IMR-90 (cell line): ENCODE results near the gene BCAR1. TPM values are rescaled to one million over a fixed set of nuclear protein-coding genes. Genes with fewer than 3 reads are reported as not detected.

Source experiments
- ATAC-seq: fragments of 200-7000 bp; cut with Tn5 transposase; 2 replicates; pipeline ENCODE4 v1.9.1; 2020; ENCODE audit warnings: low read depth, mild to moderate bottlenecking, moderate library complexity
- BruUV-seq: library from RNA; stranded (reverse); fragments of 400-500 nt; replicated peaks from 2 replicates; lab custom pipeline; 2021; lab: Mats Ljungman, UMichigan
- CTCF ChIA-PET: fragments of 300-600 bp; formaldehyde crosslinking; extraction: SDS; loops from one replicate; lab custom pipeline; 2021; ENCODE audit warnings: antibody characterized with exemption; lab: Yijun Ruan, JAX
- POLR2A ChIA-PET: fragments of 300-600 bp; sonication (Branson Sonifier 250); formaldehyde crosslinking; loops from one replicate; lab custom pipeline; 2022; ENCODE audit warnings: antibody characterized with exemption; ENCODE audit not compliant: unreplicated experiment; lab: Charles Lee
- DNase-seq: peaks from one replicate; pipeline ENCODE4 v3.0.0; 2013
- H2AFZ ChIP-seq: replicated peaks from 2 replicates; pipeline ENCODE3; 2013; ENCODE audit warnings: low read length, mild to moderate bottlenecking; ENCODE audit not compliant: poor library complexity
- H2AK5ac ChIP-seq: 2 replicates; pipeline ENCODE4 v1.6.1; 2013; ENCODE audit warnings: low read depth, low read length, inconsistent platforms
- H2AK9ac ChIP-seq: replicated peaks from 2 replicates; pipeline ENCODE3; 2013; ENCODE audit warnings: mild to moderate bottlenecking, low read depth, low read length, moderate library complexity; ENCODE audit not compliant: poor library complexity
- H2BK120ac ChIP-seq: 2 replicates; pipeline ENCODE4 v1.6.1; 2013; ENCODE audit warnings: low read depth, low read length, inconsistent platforms
- H2BK15ac ChIP-seq: 3 replicates; pipeline ENCODE4 v1.6.1; 2013; ENCODE audit warnings: low read depth, low read length, inconsistent platforms
- H2BK20ac ChIP-seq: 2 replicates; pipeline ENCODE4 v1.6.1; 2013; ENCODE audit warnings: low read depth, mild to moderate bottlenecking, inconsistent platforms, low read length, moderate library complexity
- H2BK5ac ChIP-seq: 2 replicates; pipeline ENCODE4 v1.6.1; 2013; ENCODE audit warnings: mild to moderate bottlenecking, low read depth, low read length, inconsistent platforms; ENCODE audit not compliant: poor library complexity, severe bottlenecking
- H3K14ac ChIP-seq: replicated peaks from 2 replicates; pipeline ENCODE4 v1.6.1; 2013; ENCODE audit warnings: low read depth, low read length, inconsistent platforms
- H3K18ac ChIP-seq: 2 replicates; pipeline ENCODE4 v1.6.1; 2013; ENCODE audit warnings: low read depth, low read length, control low read depth
- H3K23ac ChIP-seq: 2 replicates; pipeline ENCODE4 v1.6.1; 2013; ENCODE audit warnings: low read depth, low read length, inconsistent platforms
- H3K27ac ChIP-seq: 2 replicates; pipeline ENCODE4 v1.5.1; 2013; ENCODE audit warnings: mild to moderate bottlenecking, control low read depth, low read length; ENCODE audit not compliant: insufficient read depth
- H3K27me3 ChIP-seq: 2 replicates; pipeline ENCODE4 v1.6.1; 2013; ENCODE audit warnings: low read length; ENCODE audit not compliant: control insufficient read depth, insufficient read depth
- H3K36me3 ChIP-seq: 2 replicates; pipeline ENCODE4 v1.6.1; 2013; ENCODE audit warnings: low read length, mixed read lengths; ENCODE audit not compliant: control insufficient read depth, insufficient read depth
- H3K4ac ChIP-seq: 2 replicates; pipeline ENCODE4 v1.6.1; 2013; ENCODE audit warnings: low read depth, low read length, inconsistent platforms
- H3K4me1 ChIP-seq: 2 replicates; pipeline ENCODE4 v1.6.1; 2013; ENCODE audit warnings: low read length, mixed read lengths; ENCODE audit not compliant: control insufficient read depth, insufficient read depth
- H3K4me2 ChIP-seq: 2 replicates; pipeline ENCODE4 v1.6.1; 2013; ENCODE audit warnings: low read depth, mild to moderate bottlenecking, control low read depth, low read length, moderate library complexity
- H3K4me3 ChIP-seq: 2 replicates; pipeline ENCODE4 v1.5.1; 2013; ENCODE audit warnings: low read depth, mild to moderate bottlenecking, control low read depth, low read length, moderate library complexity; ENCODE audit not compliant: insufficient read depth
- H3K56ac ChIP-seq: 2 replicates; pipeline ENCODE4 v1.6.1; 2013; ENCODE audit warnings: low read length, inconsistent platforms; ENCODE audit not compliant: insufficient read depth; ENCODE audit errors: extremely low read depth
- H3K79me1 ChIP-seq, 2 experiments: 2 replicates each; pipeline ENCODE4 v1.6.1; 2013; ENCODE audit warnings: low read length in 2 of 2, inconsistent platforms in 1 of 2, low read depth in 1 of 2
- H3K9ac ChIP-seq: 2 replicates; pipeline ENCODE4 v1.6.1; 2013; ENCODE audit warnings: low read depth, low read length, control low read depth
- H3K9me1 ChIP-seq: 2 replicates; pipeline ENCODE4 v1.6.1; 2013; ENCODE audit warnings: low read length, inconsistent platforms; ENCODE audit not compliant: insufficient read depth
- H3K9me3 ChIP-seq: 2 replicates; pipeline ENCODE4 v1.6.1; 2013; ENCODE audit warnings: low read length; ENCODE audit not compliant: control insufficient read depth, insufficient read depth
- H4K20me1 ChIP-seq: 2 replicates; pipeline ENCODE4 v1.6.1; 2013; ENCODE audit warnings: low read length, inconsistent platforms; ENCODE audit not compliant: insufficient read depth
- H4K5ac ChIP-seq: 2 replicates; pipeline ENCODE4 v1.6.1; 2013; ENCODE audit warnings: mild to moderate bottlenecking, low read depth, low read length, control low read depth
- H4K8ac ChIP-seq, 2 experiments: 2 replicates each; pipeline ENCODE4 v1.6.1; 2013; ENCODE audit warnings: low read depth in 2 of 2, low read length in 2 of 2, control low read depth in 1 of 2, inconsistent platforms in 1 of 2
- H4K91ac ChIP-seq: 2 replicates; pipeline ENCODE4 v1.6.1; 2013; ENCODE audit warnings: low read depth, low read length, inconsistent platforms; ENCODE audit not compliant: insufficient read depth
- BHLHE40 ChIP-seq: fragments of 150-350 bp; IDR thresholded peaks from 2 replicates; pipeline ENCODE4 v1.6.1; 2016; ENCODE audit warnings: mild to moderate bottlenecking, low read depth, low read length
- CEBPB ChIP-seq: IDR thresholded peaks from 2 replicates; pipeline ENCODE4 v1.6.1; 2012; ENCODE audit warnings: low read depth, low read length, improper control_type of control experiment
- CHD1 ChIP-seq: IDR thresholded peaks from 2 replicates; pipeline ENCODE4 v1.6.1; 2012; ENCODE audit warnings: low read depth, low read length, improper control_type of control experiment
- FOS ChIP-seq: fragments of 150-350 bp; IDR thresholded peaks from 2 replicates; pipeline ENCODE4 v1.6.1; 2016; ENCODE audit warnings: low read depth, low read length
- MAFK ChIP-seq: IDR thresholded peaks from 2 replicates; pipeline ENCODE4 v1.6.1; 2012; ENCODE audit warnings: low read depth, low read length, improper control_type of control experiment
- MAZ ChIP-seq: IDR thresholded peaks from 2 replicates; pipeline ENCODE4 v1.6.1; 2012; ENCODE audit warnings: low read depth, mild to moderate bottlenecking, low read length, improper control_type of control experiment, moderate library complexity, borderline replicate concordance
- MXI1 ChIP-seq: IDR thresholded peaks from 2 replicates; pipeline ENCODE4 v1.6.1; 2012; ENCODE audit warnings: low read depth, mild to moderate bottlenecking, low read length, moderate library complexity, borderline replicate concordance
- NFE2L2 ChIP-seq: fragments of 150-350 bp; IDR thresholded peaks from 2 replicates; pipeline ENCODE4 v1.6.1; 2016; ENCODE audit warnings: low read depth, mild to moderate bottlenecking, low read length
- POLR2A ChIP-seq: IDR thresholded peaks from 2 replicates; pipeline ENCODE4 v1.6.1; 2012; ENCODE audit warnings: mild to moderate bottlenecking, low read depth, low read length
- RAD21 ChIP-seq: IDR thresholded peaks from 2 replicates; pipeline ENCODE4 v1.6.1; 2012; ENCODE audit warnings: low read length, improper control_type of control experiment
- RCOR1 ChIP-seq: IDR thresholded peaks from 2 replicates; pipeline ENCODE4 v1.6.1; 2012; ENCODE audit warnings: mild to moderate bottlenecking, low read length, improper control_type of control experiment; ENCODE audit not compliant: insufficient replicate concordance
- RFX5 ChIP-seq: IDR thresholded peaks from 2 replicates; pipeline ENCODE4 v1.8.0; 2012; ENCODE audit warnings: low read depth, mild to moderate bottlenecking, low read length, moderate library complexity
- SMC3 ChIP-seq: fragments of 150-350 bp; IDR thresholded peaks from 2 replicates; pipeline ENCODE4 v1.6.1; 2016; ENCODE audit warnings: low read depth, mild to moderate bottlenecking, antibody characterized with exemption, low read length, moderate library complexity
- dilution Hi-C: fragments of 300-500 bp; cut with HindIII; formaldehyde crosslinking; loops from one replicate; pipeline ENCODE4 v1.14.3; 2018; ENCODE audit warnings: low sequenced_read_pairs; ENCODE audit not compliant: unreplicated experiment
- in situ Hi-C: fragments of 300-500 bp; cut with MboI; formaldehyde crosslinking; loops from 3 replicates; pipeline ENCODE4 v1.14.3; 2019; ENCODE audit warnings: low sequenced_read_pairs, inconsistent platforms, mixed read lengths
- intact Hi-C: fragments of 100-400 bp; cut with micrococcal nuclease; formaldehyde crosslinking; loops from 2 replicates; pipeline ENCODE4 v1.10.0; 2022
- polyA plus RNA-seq, 3 experiments: library from polyadenylated mRNA; depleted of rRNA; stranded (reverse); fragments of >200 nt; gene quantifications; 2 replicates each; pipeline ENCODE4 v1.2.3, GENCODE V29; 2012; ENCODE audit warnings: low replicate concordance in 1 of 3
- total RNA-seq: library from RNA; depleted of rRNA; stranded (reverse); fragments of >200 nt; gene quantifications from 2 replicates; pipeline ENCODE4 v1.2.3, GENCODE V29; 2012
- TF ChIP-seq, protein P1 (sequence below): conservative IDR thresholded peaks from 2 replicates; pipeline ENCODE4 v1.5.1; 2012; ENCODE audit warnings: mild to moderate bottlenecking, low read depth, low read length, improper control_type of control experiment
- TF ChIP-seq, protein P2 (sequence below): fragments of 150-350 bp; IDR thresholded peaks from 2 replicates; pipeline ENCODE4 v1.6.1; 2017; ENCODE audit warnings: mild to moderate bottlenecking, antibody characterized with exemption, low read length, low read depth
- TF ChIP-seq, protein P3 (sequence below): fragments of 150-350 bp; IDR thresholded peaks from 2 replicates; pipeline ENCODE4 v1.6.1; 2016; ENCODE audit warnings: low read depth, mild to moderate bottlenecking, low read length, moderate library complexity, borderline replicate concordance

Gene BCAR1
- total and polyA plus RNA-seq, 2 of the 4 experiments (the other 2 are of a cell fraction) = 18.1 to 99.4 TPM

- Histone ChIP-seq H2AFZ (no peak overlapping the region), H3K56ac (no peak overlapping the region), H3K79me1 (no peaks in the 10 kb centered on the region; a peak in 1 of 4 replicates), H4K8ac (no peak overlapping the region), H3K9me3 (no peaks in the 10 kb centered on the region), H3K27ac (no peak overlapping the region), H4K5ac (no peak overlapping the region), H3K9ac (no peak overlapping the region), H2BK20ac (no peak overlapping the region), H2AK5ac (no peak overlapping the region; the same call in 1 of the 2 replicates), H3K4me1 (0 out of 2 replicates have a peak, but pooled peaks cover 1% of the 10 kb centered on the region), H4K20me1 (no peaks in the 10 kb centered on the region), H3K14ac (no peak overlapping the region), H3K27me3 (no peaks in the 10 kb centered on the region), H3K4ac (no peak overlapping the region), H3K36me3 (peaks cover 14% of the 10 kb centered on the region), H3K4me2 (no peak overlapping the region), H3K9me1 (peaks cover 13% of the 10 kb centered on the region), H2BK120ac (no peak overlapping the region), H2AK9ac (no peak overlapping the region), H3K4me3 (no peak overlapping the region), H3K18ac (no peak overlapping the region), H2BK15ac (no peak overlapping the region), H3K23ac (no peak overlapping the region), H4K91ac (no peak overlapping the region), H2BK5ac (no peak overlapping the region)
- POLR2A ChIA-PET = no interaction called here
- dilution Hi-C loops (no loop called here), intact Hi-C loops (no loop called here), in situ Hi-C loops (no loop called here)
- CTCF ChIA-PET = no interaction called here
- ATAC-seq = no peak
- no TSS peak for BruUV-seq
- no peak for TF ChIP-seq POLR2A
- TF ChIP-seq, protein P1, sequence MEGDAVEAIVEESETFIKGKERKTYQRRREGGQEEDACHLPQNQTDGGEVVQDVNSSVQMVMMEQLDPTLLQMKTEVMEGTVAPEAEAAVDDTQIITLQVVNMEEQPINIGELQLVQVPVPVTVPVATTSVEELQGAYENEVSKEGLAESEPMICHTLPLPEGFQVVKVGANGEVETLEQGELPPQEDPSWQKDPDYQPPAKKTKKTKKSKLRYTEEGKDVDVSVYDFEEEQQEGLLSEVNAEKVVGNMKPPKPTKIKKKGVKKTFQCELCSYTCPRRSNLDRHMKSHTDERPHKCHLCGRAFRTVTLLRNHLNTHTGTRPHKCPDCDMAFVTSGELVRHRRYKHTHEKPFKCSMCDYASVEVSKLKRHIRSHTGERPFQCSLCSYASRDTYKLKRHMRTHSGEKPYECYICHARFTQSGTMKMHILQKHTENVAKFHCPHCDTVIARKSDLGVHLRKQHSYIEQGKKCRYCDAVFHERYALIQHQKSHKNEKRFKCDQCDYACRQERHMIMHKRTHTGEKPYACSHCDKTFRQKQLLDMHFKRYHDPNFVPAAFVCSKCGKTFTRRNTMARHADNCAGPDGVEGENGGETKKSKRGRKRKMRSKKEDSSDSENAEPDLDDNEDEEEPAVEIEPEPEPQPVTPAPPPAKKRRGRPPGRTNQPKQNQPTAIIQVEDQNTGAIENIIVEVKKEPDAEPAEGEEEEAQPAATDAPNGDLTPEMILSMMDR = no peak
- no peak for TF ChIP-seq NFE2L2
- no peak for TF ChIP-seq CEBPB
- TF ChIP-seq RFX5 = no peak
- no peak for TF ChIP-seq CHD1
- TF ChIP-seq FOS = no peak
- TF ChIP-seq MAFK = no peak
- TF ChIP-seq, protein P2, sequence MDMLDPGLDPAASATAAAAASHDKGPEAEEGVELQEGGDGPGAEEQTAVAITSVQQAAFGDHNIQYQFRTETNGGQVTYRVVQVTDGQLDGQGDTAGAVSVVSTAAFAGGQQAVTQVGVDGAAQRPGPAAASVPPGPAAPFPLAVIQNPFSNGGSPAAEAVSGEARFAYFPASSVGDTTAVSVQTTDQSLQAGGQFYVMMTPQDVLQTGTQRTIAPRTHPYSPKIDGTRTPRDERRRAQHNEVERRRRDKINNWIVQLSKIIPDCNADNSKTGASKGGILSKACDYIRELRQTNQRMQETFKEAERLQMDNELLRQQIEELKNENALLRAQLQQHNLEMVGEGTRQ = no peak
- TF ChIP-seq MAZ = no peak
- no peak for TF ChIP-seq RAD21
- TF ChIP-seq MXI1 = no peak
- TF ChIP-seq BHLHE40 = no peak
- TF ChIP-seq, protein P3, sequence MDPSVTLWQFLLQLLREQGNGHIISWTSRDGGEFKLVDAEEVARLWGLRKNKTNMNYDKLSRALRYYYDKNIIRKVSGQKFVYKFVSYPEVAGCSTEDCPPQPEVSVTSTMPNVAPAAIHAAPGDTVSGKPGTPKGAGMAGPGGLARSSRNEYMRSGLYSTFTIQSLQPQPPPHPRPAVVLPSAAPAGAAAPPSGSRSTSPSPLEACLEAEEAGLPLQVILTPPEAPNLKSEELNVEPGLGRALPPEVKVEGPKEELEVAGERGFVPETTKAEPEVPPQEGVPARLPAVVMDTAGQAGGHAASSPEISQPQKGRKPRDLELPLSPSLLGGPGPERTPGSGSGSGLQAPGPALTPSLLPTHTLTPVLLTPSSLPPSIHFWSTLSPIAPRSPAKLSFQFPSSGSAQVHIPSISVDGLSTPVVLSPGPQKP = no peak
- no peak for TF ChIP-seq SMC3
- no peak for TF ChIP-seq RCOR1
- peak; percentile 39 for DNase-seq
Measured at GRCh38 chr16:75289189-75289588, 37.8 kb upstream of the BCAR1 start.
